Measurements from ENCODE around the gene ODF2.
"Not testable (repeated sequence)": the region's sequence is repeated elsewhere in the genome, so short reads cannot be mapped to it uniquely, and the experiment has no call there.

ODF2 gene

GRCh38 chr9:128470560-128470959 lies 14.8 kb downstream of the ODF2 start:
- peak; percentile 92 for DNase-seq (ENCODE audit: low read depth, low spot score)
- H3K4me3 ChIP-seq (ENCODE audit: low read length), result no peak overlapping the region

GRCh38 chr9:128473104-128473503 lies 17.3 kb downstream of the ODF2 start:
- no peak overlapping the region for H3K4me3 ChIP-seq (ENCODE audit: low read length)
- no peak for DNase-seq (ENCODE audit: low read depth, low spot score)

- no peak for DNase-seq (ENCODE audit: low read depth, low spot score)
- no peak overlapping the region for H3K4me3 ChIP-seq (ENCODE audit: low read length)
Measured at GRCh38 chr9:128475867-128476266, 20.1 kb downstream of the ODF2 start.

GRCh38 chr9:128479262-128479661 lies 23.5 kb downstream of the ODF2 start:
- no peak for DNase-seq (ENCODE audit: low read depth, low spot score)
- no peak overlapping the region for H3K4me3 ChIP-seq (ENCODE audit: low read length)

GRCh38 chr9:128481561-128481960 lies 25.8 kb downstream of the ODF2 start:
- no peak for DNase-seq (ENCODE audit: low read depth, low spot score)
- no peak overlapping the region for H3K4me3 ChIP-seq (ENCODE audit: low read length)

- no peak overlapping the region for H3K4me3 ChIP-seq (ENCODE audit: low read length)
- no peak for DNase-seq (ENCODE audit: low read depth, low spot score)
Measured at GRCh38 chr9:128482186-128482585, 26.4 kb downstream of the ODF2 start.

GRCh38 chr9:128484686-128485413 lies 29.0 kb downstream of the ODF2 start:
- no peak for DNase-seq (ENCODE audit: low read depth, low spot score)
- H3K4me3 ChIP-seq (ENCODE audit: low read length), result no peak overlapping the region

GRCh38 chr9:128485414-128485855 lies 29.6 kb downstream of the ODF2 start:
- H3K4me3 ChIP-seq (ENCODE audit: low read length), result no peak overlapping the region
- DNase-seq (ENCODE audit: low read depth, low spot score), result no peak

GRCh38 chr9:128486201-128486600 lies 30.4 kb downstream of the ODF2 start:
- DNase-seq (ENCODE audit: low read depth, low spot score), result no peak
- H3K4me3 ChIP-seq (ENCODE audit: low read length), result no peak overlapping the region

GRCh38 chr9:128493424-128493823 lies 37.6 kb downstream of the ODF2 start:
- DNase-seq (ENCODE audit: low read depth, low spot score), result no peak
- no peak overlapping the region for H3K4me3 ChIP-seq (ENCODE audit: low read length)

GRCh38 chr9:128494108-128494745 lies 38.4 kb downstream of the ODF2 start:
- H3K4me3 ChIP-seq (ENCODE audit: low read length), result no peak overlapping the region
- DNase-seq (ENCODE audit: low read depth, low spot score), result no peak

- DNase-seq (ENCODE audit: low read depth, low spot score), result no peak
- no peak overlapping the region for H3K4me3 ChIP-seq (ENCODE audit: low read length)
Measured at GRCh38 chr9:128494746-128495129, 38.9 kb downstream of the ODF2 start.

- no peak overlapping the region for H3K4me3 ChIP-seq (ENCODE audit: low read length)
- DNase-seq (ENCODE audit: low read depth, low spot score), result no peak
Measured at GRCh38 chr9:128495296-128495695, 39.5 kb downstream of the ODF2 start.

- no peak overlapping the region for H3K4me3 ChIP-seq (ENCODE audit: low read length)
- no peak for DNase-seq (ENCODE audit: low read depth, low spot score)
Measured at GRCh38 chr9:128495804-128496417, 40.1 kb downstream of the ODF2 start.

GRCh38 chr9:128497824-128498610 lies 42.2 kb downstream of the ODF2 start:
- DNase-seq (ENCODE audit: low read depth, low spot score), result no peak
- H3K4me3 ChIP-seq (ENCODE audit: low read length), result no peak overlapping the region

GRCh38 chr9:128498911-128499310 lies 43.1 kb downstream of the ODF2 start:
- H3K4me3 ChIP-seq (ENCODE audit: low read length), result no peak overlapping the region
- no peak for DNase-seq (ENCODE audit: low read depth, low spot score)

GRCh38 chr9:128499920-128500319 lies 44.1 kb downstream of the ODF2 start:
- no peak overlapping the region for H3K4me3 ChIP-seq (ENCODE audit: low read length)
- DNase-seq (ENCODE audit: low read depth, low spot score), result no peak

GRCh38 chr9:128503415-128503825 lies 47.6 kb downstream of the ODF2 start:
- not testable (repeated sequence) for H3K4me3 ChIP-seq (ENCODE audit: low read length); DNase-seq (ENCODE audit: low read depth, low spot score)

GRCh38 chr9:128503870-128504269 lies 48.1 kb downstream of the ODF2 start:
- peak overlapping the region; percentile 99 for H3K4me3 ChIP-seq (ENCODE audit: low read length)
- DNase-seq (ENCODE audit: low read depth, low spot score), result no peak
